Fibroblast of mammary gland (primary cell): ENCODE data around the gene CCL23.

Source experiments
- DNase-seq: peaks from one replicate; pipeline ENCODE4 v3.0.0-alpha.2; 2010; ENCODE audit warnings: low read depth
- H3K4me3 ChIP-seq: 2 replicates; pipeline ENCODE4 v1.5.1; 2011; ENCODE audit warnings: low read depth, mild to moderate bottlenecking, low read length, moderate library complexity; ENCODE audit not compliant: control insufficient read depth
- TF ChIP-seq, protein P1 (sequence below): conservative IDR thresholded peaks from 2 replicates; pipeline ENCODE4 v1.5.1; 2011; ENCODE audit warnings: low read depth, low read length, inconsistent platforms; ENCODE audit not compliant: control insufficient read depth, insufficient read depth

CCL23 gene

GRCh38 chr17:35982409-35983191 lies 35.2 kb downstream of the CCL23 start:
- H3K4me3 ChIP-seq = no peak overlapping the region
- DNase-seq = no peak
- TF ChIP-seq, protein P1, sequence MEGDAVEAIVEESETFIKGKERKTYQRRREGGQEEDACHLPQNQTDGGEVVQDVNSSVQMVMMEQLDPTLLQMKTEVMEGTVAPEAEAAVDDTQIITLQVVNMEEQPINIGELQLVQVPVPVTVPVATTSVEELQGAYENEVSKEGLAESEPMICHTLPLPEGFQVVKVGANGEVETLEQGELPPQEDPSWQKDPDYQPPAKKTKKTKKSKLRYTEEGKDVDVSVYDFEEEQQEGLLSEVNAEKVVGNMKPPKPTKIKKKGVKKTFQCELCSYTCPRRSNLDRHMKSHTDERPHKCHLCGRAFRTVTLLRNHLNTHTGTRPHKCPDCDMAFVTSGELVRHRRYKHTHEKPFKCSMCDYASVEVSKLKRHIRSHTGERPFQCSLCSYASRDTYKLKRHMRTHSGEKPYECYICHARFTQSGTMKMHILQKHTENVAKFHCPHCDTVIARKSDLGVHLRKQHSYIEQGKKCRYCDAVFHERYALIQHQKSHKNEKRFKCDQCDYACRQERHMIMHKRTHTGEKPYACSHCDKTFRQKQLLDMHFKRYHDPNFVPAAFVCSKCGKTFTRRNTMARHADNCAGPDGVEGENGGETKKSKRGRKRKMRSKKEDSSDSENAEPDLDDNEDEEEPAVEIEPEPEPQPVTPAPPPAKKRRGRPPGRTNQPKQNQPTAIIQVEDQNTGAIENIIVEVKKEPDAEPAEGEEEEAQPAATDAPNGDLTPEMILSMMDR = no peak

- no peak overlapping the region for H3K4me3 ChIP-seq
- TF ChIP-seq, protein P1 = no peak
- no peak for DNase-seq
Observed at GRCh38 chr17:35981908-35982330, 35.9 kb downstream of the CCL23 start.

- TF ChIP-seq, protein P1 = no peak
- DNase-seq = no peak
Observed at GRCh38 chr17:35981246-35981645, 36.5 kb downstream of the CCL23 start, which contains the start of gene CCL16. CCL16 (minus strand) TSS chr17:35981497; CDS start chr17:35981420, 77 bp downstream.

DNA sequence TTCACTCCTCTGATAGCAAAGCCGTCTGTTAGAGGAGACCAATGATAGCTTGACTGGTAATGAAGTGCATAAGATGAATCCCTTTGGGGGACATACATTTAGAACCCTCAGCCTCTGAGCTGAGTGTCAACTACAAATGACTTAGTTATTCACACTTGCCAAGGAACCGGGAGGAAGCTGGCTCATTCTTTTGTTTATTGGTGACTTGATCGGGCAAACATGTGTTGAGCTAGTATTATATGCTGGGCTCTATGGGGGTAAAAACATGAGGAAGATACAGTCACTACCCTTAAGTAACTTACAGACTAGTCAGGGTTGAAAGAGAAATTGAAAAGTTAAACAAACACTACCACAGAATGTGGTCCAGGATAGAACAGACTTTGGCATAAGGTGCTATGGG lies 39.4 kb downstream of the CCL23 start:
- TF ChIP-seq, protein P1 = no peak
- H3K4me3 ChIP-seq = no peak overlapping the region
- DNase-seq = no peak

More at GRCh38 chr17:35981246-35981645, 36.5 kb downstream of the CCL23 start, which contains the start of gene CCL16:
- no peak within 1 kb of the TSS for H3K4me3 ChIP-seq

DNA sequence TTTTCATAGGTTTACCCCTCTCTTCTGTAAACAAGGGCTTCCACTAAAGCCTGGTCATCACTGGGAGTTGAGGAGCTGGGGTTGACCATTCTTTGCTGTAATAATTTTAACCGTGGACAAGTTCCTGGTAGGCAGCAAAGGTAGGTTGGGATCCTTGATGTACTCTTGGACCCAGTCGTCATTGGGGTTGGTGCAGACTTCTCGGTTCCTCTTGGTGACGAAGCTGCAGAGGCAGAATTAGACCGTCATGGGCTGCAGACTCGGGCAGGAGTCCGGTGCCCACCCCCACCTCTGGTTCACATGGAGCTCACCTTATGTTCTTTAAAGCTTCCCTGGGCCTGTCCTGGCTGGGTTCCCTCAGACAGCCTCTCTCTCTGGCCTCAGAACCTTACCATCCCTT lies 40.3 kb downstream of the CCL23 start:
- DNase-seq = no peak
- H3K4me3 ChIP-seq = no peak overlapping the region
- TF ChIP-seq, protein P1 = no peak

- no peak for DNase-seq
Observed at GRCh38 chr17:35973333-35974260, 44.2 kb downstream of the CCL23 start.

More at GRCh38 chr17:35973333-35974260, 44.2 kb downstream of the CCL23 start:
- H3K4me3 ChIP-seq = no peak overlapping the region
- TF ChIP-seq, protein P1 = no peak
